Activated CD4-positive, alpha-beta memory T cell treated with anti-CD3 and anti-CD28 coated beads, Interleukin-2, amount 10 ng/mL, durations not matched to agents 7 days and 5 days (primary cell): Measurements from ENCODE around the gene GAGE12E. TPM values are rescaled to one million over a fixed set of nuclear protein-coding genes. Genes with fewer than 3 reads are reported as not detected.
"Not testable (repeated sequence)": the region's sequence is repeated elsewhere in the genome, so short reads cannot be mapped to it uniquely, and the experiment has no call there.

Source experiments
- CTCF ChIA-PET: fragments of 350-600 bp; sonication (Branson Sonifier 250); formaldehyde crosslinking; loops from one replicate; lab custom pipeline; 2021; ENCODE audit warnings: antibody characterized with exemption, inconsistent platforms; lab: Charles Lee
- POLR2A ChIA-PET: fragments of 350-600 bp; sonication (Branson Sonifier 250); formaldehyde crosslinking; loops from one replicate; lab custom pipeline; 2021; ENCODE audit warnings: antibody characterized with exemption; lab: Charles Lee
- DNase-seq: peaks from one replicate; pipeline ENCODE4 v3.0.0-alpha.2; 2020
- H3K27ac Mint-ChIP-seq: one replicate; pipeline ENCODE4 v1.8.0; 2021; ENCODE audit warnings: mild to moderate bottlenecking, mixed read lengths
- H3K27me3 Mint-ChIP-seq: one replicate; pipeline ENCODE4 v1.8.0; 2021; ENCODE audit warnings: mixed read lengths
- H3K36me3 Mint-ChIP-seq: one replicate; pipeline ENCODE4 v1.8.0; 2021; ENCODE audit warnings: low read depth, mixed read lengths
- H3K4me1 Mint-ChIP-seq: one replicate; pipeline ENCODE4 v1.8.0; 2021; ENCODE audit warnings: mixed read lengths
- H3K4me3 Mint-ChIP-seq: one replicate; pipeline ENCODE4 v1.8.0; 2021; ENCODE audit warnings: mild to moderate bottlenecking, mixed read lengths
- H3K9me3 Mint-ChIP-seq: one replicate; pipeline ENCODE4 v1.8.0; 2021; ENCODE audit warnings: mixed read lengths
- total RNA-seq, 2 experiments: library from RNA; stranded (reverse); gene quantifications; one replicate each; pipeline ENCODE4 v1.2.3, GENCODE V29; 2021

The GAGE12E gene, protein sequence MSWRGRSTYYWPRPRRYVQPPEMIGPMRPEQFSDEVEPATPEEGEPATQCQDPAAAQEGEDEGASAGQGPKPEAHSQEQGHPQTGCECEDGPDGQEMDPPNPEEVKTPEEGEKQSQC
- not detected for total RNA-seq

GRCh38 chrX:49550989-49551388, at the start of gene GAGE12E:
Gene GAGE12E (plus strand): TSS chrX:49551289. CDS start chrX:49552444, 1,155 bp downstream.
- H3K27me3 Mint-ChIP-seq, H3K36me3 Mint-ChIP-seq, H3K4me1 Mint-ChIP-seq, H3K4me3 Mint-ChIP-seq, H3K9me3 Mint-ChIP-seq, CTCF ChIA-PET, H3K27ac Mint-ChIP-seq, POLR2A ChIA-PET, DNase-seq: not testable (repeated sequence)

DNA sequence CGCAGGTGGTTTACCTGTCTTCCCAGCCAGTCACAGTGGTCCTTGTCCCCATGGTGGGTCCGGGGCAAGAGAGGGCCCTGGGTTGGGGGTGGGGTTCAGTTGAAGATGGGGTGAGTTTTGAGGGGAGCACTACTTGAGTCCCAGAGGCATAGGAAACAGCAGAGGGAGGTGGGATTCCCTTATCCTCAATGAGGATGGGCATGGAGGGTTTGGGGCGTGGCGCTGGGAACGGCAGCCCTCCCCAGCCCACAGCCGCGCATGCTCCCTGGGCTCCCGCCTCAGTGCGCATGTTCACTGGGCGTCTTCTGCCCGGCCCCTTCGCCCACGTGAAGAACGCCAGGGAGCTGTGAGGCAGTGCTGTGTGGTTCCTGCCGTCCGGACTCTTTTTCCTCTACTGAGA, 19.2 kb upstream of the GAGE12E start, which contains the start of gene GAGE12C:
Gene GAGE12C, plus strand, starts transcription at position 301 of the 400 bp plus-strand sequence. CDS start 1,155 bp downstream, outside the sequence.
- H3K4me3 Mint-ChIP-seq, POLR2A ChIA-PET, CTCF ChIA-PET, H3K4me1 Mint-ChIP-seq, DNase-seq, H3K36me3 Mint-ChIP-seq, H3K27me3 Mint-ChIP-seq, H3K9me3 Mint-ChIP-seq, H3K27ac Mint-ChIP-seq: not testable (repeated sequence)

DNA sequence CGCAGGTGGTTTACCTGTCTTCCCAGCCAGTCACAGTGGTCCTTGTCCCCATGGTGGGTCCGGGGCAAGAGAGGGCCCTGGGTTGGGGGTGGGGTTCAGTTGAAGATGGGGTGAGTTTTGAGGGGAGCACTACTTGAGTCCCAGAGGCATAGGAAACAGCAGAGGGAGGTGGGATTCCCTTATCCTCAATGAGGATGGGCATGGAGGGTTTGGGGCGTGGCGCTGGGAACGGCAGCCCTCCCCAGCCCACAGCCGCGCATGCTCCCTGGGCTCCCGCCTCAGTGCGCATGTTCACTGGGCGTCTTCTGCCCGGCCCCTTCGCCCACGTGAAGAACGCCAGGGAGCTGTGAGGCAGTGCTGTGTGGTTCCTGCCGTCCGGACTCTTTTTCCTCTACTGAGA, 9.7 kb upstream of the GAGE12E start, which contains the start of gene GAGE12D:
Gene GAGE12D, plus strand, starts transcription at position 301 of the 400 bp plus-strand sequence. CDS start 1,155 bp downstream, outside the sequence.
- H3K27me3 Mint-ChIP-seq, DNase-seq, H3K4me1 Mint-ChIP-seq, CTCF ChIA-PET, H3K36me3 Mint-ChIP-seq, POLR2A ChIA-PET, H3K27ac Mint-ChIP-seq, H3K9me3 Mint-ChIP-seq, H3K4me3 Mint-ChIP-seq: not testable (repeated sequence)

GRCh38 chrX:49560542-49560941, 9.5 kb downstream of the GAGE12E start, which contains the start of gene GAGE12F:
Gene GAGE12F (plus strand): TSS chrX:49560842. CDS start chrX:49561997, 1,155 bp downstream.
- H3K36me3 Mint-ChIP-seq, H3K9me3 Mint-ChIP-seq, H3K27ac Mint-ChIP-seq, H3K4me1 Mint-ChIP-seq, DNase-seq, H3K4me3 Mint-ChIP-seq, POLR2A ChIA-PET, CTCF ChIA-PET, H3K27me3 Mint-ChIP-seq: not testable (repeated sequence)

DNA sequence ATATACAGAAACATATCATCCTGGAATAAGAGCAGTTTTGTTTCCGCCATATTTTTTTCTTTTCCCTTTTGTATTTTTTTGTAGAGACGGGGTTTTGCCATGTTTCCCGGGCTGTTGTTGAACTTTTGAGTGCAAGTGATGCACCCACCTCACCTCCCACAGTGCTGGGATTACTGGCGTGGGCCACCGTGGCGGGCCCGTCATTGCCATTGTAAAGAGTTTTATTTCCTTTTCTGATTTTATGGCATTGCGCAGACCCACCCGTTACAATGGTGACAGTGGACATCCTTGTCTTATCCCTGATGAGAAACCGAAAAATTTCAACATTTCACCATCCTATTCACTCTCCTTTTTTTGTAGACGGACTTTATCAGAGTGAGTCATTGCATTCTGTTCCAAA, 17.6 kb downstream of the GAGE12E start:
- H3K36me3 Mint-ChIP-seq, H3K4me3 Mint-ChIP-seq, H3K27ac Mint-ChIP-seq, CTCF ChIA-PET, H3K27me3 Mint-ChIP-seq, DNase-seq, H3K9me3 Mint-ChIP-seq, POLR2A ChIA-PET, H3K4me1 Mint-ChIP-seq: not testable (repeated sequence)

GRCh38 chrX:49569152-49569551, 18.1 kb downstream of the GAGE12E start:
- POLR2A ChIA-PET, CTCF ChIA-PET, H3K27ac Mint-ChIP-seq, H3K36me3 Mint-ChIP-seq, H3K4me1 Mint-ChIP-seq, H3K27me3 Mint-ChIP-seq, DNase-seq, H3K9me3 Mint-ChIP-seq, H3K4me3 Mint-ChIP-seq: not testable (repeated sequence)

GRCh38 chrX:49570100-49570499, 19.0 kb downstream of the GAGE12E start, which contains the start of gene GAGE12G:
Gene GAGE12G (plus strand): TSS chrX:49570400. CDS start chrX:49571555, 1,155 bp downstream.
- H3K9me3 Mint-ChIP-seq, POLR2A ChIA-PET, H3K27me3 Mint-ChIP-seq: not testable (repeated sequence)

GRCh38 chrX:49579649-49580048, 28.6 kb downstream of the GAGE12E start, which contains the start of gene GAGE12H:
Gene GAGE12H (plus strand): TSS chrX:49579949. CDS start chrX:49581104, 1,155 bp downstream.
- DNase-seq, CTCF ChIA-PET, H3K27ac Mint-ChIP-seq, POLR2A ChIA-PET, H3K4me1 Mint-ChIP-seq, H3K27me3 Mint-ChIP-seq, H3K9me3 Mint-ChIP-seq, H3K4me3 Mint-ChIP-seq, H3K36me3 Mint-ChIP-seq: not testable (repeated sequence)

More at GRCh38 chrX:49570100-49570499, 19.0 kb downstream of the GAGE12E start, which contains the start of gene GAGE12G:
- H3K4me3 Mint-ChIP-seq, H3K27ac Mint-ChIP-seq, H3K36me3 Mint-ChIP-seq, CTCF ChIA-PET, H3K4me1 Mint-ChIP-seq, DNase-seq: not testable (repeated sequence)

- H3K4me1 Mint-ChIP-seq, H3K4me3 Mint-ChIP-seq, POLR2A ChIA-PET, DNase-seq, H3K27me3 Mint-ChIP-seq, H3K36me3 Mint-ChIP-seq, CTCF ChIA-PET, H3K9me3 Mint-ChIP-seq, H3K27ac Mint-ChIP-seq: not testable (repeated sequence)
These were observed 38.1 kb downstream of the GAGE12E start, which contains the start of gene GAGE2A for GRCh38 chrX:49589196-49589595. Gene GAGE2A (plus strand): TSS chrX:49589496. CDS start chrX:49590651, 1,155 bp downstream.

GRCh38 chrX:49589769-49590478, 38.8 kb downstream of the GAGE12E start:
- H3K27ac Mint-ChIP-seq, H3K9me3 Mint-ChIP-seq, H3K36me3 Mint-ChIP-seq, CTCF ChIA-PET, H3K4me1 Mint-ChIP-seq, H3K4me3 Mint-ChIP-seq, H3K27me3 Mint-ChIP-seq, POLR2A ChIA-PET: not testable (repeated sequence)
- DNase-seq: peak; percentile 18

- H3K9me3 Mint-ChIP-seq, POLR2A ChIA-PET, H3K36me3 Mint-ChIP-seq, CTCF ChIA-PET, H3K27me3 Mint-ChIP-seq, H3K4me3 Mint-ChIP-seq, H3K27ac Mint-ChIP-seq, H3K4me1 Mint-ChIP-seq: not testable (repeated sequence)
- peak; percentile 11 for DNase-seq
These were observed 39.4 kb downstream of the GAGE12E start for GRCh38 chrX:49590488-49590887.

GRCh38 chrX:49598720-49599119, 47.6 kb downstream of the GAGE12E start, which contains the start of gene GAGE1:
Gene GAGE1 (plus strand): TSS chrX:49599020. CDS start chrX:49600175, 1,155 bp downstream.
- POLR2A ChIA-PET, H3K4me3 Mint-ChIP-seq, H3K27ac Mint-ChIP-seq, CTCF ChIA-PET, DNase-seq, H3K9me3 Mint-ChIP-seq, H3K4me1 Mint-ChIP-seq, H3K27me3 Mint-ChIP-seq, H3K36me3 Mint-ChIP-seq: not testable (repeated sequence)
